ENCODE measurements around the gene MED29.

DNA sequence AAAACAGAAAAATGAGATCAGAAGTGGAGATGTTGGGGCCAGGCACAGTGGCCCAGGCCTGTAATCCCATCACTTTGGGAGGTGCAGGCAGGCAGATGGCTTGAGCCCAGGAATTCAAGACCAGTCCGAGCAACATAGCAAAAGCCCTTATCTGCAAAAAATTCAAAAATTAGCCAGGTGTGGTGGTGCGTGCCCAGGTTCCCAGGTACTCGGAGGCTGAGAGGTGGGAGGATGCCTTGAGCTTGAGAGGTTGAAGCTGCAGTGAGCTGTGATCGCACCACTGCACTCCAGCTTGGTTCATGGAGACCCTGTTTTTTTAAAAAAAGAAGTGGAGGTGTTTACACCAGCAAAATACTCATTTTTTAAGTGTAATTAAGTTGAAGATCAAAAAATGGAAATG is 8.9 kb downstream of the MED29 start:
- TF ChIP-seq, protein P1, sequence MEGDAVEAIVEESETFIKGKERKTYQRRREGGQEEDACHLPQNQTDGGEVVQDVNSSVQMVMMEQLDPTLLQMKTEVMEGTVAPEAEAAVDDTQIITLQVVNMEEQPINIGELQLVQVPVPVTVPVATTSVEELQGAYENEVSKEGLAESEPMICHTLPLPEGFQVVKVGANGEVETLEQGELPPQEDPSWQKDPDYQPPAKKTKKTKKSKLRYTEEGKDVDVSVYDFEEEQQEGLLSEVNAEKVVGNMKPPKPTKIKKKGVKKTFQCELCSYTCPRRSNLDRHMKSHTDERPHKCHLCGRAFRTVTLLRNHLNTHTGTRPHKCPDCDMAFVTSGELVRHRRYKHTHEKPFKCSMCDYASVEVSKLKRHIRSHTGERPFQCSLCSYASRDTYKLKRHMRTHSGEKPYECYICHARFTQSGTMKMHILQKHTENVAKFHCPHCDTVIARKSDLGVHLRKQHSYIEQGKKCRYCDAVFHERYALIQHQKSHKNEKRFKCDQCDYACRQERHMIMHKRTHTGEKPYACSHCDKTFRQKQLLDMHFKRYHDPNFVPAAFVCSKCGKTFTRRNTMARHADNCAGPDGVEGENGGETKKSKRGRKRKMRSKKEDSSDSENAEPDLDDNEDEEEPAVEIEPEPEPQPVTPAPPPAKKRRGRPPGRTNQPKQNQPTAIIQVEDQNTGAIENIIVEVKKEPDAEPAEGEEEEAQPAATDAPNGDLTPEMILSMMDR (IDR thresholded peaks at IDR 0.05), result no peak
- TF ChIP-seq EZH2 (IDR thresholded peaks at IDR 0.05; ENCODE audit: borderline replicate concordance, insufficient read depth, low read depth, low read length, poor library complexity, severe bottlenecking), result no peak

Data from B cell (primary cell).